T-cell (primary cell): ENCODE data around the gene FCGR2B. TPM values are rescaled to one million over a fixed set of nuclear protein-coding genes. Genes with fewer than 3 reads are reported as not detected.
A peak's percentile ranks its signal among the peaks of the same experiment; 100 is the strongest.
"Not testable (repeated sequence)": the region's sequence is repeated elsewhere in the genome, so short reads cannot be mapped to it uniquely, and the experiment has no call there.

Experiments
- ATAC-seq, 4 experiments: fragments of 200-7000 bp in 3 of 4; fragments of 150-1000 bp in 1 of 4; cut with Tn5 transposase; replicated peaks in 1 of 4; 1 replicate in 3 of 4; 2 replicates in 1 of 4; pipeline ENCODE4 v1.10.0; 2021; ENCODE audit warnings: moderate library complexity in 3 of 4, mild to moderate bottlenecking in 2 of 4, moderate number of reproducible peaks in 1 of 4
- CTCF ChIA-PET, 2 donors: fragments of 300-600 bp; sonication (Branson Sonifier 250); formaldehyde crosslinking; loops; one replicate each; lab custom pipeline; 2022; ENCODE audit warnings: antibody characterized with exemption in 2 of 2; lab: Charles Lee
- POLR2A ChIA-PET, 2 donors: fragments of 300-600 bp; sonication (Branson Sonifier 250); formaldehyde crosslinking; loops; one replicate each; lab custom pipeline; 2022; ENCODE audit warnings: antibody characterized with exemption in 2 of 2; lab: Charles Lee
- DNase-seq, 35 experiments: peaks; one replicate each; pipeline versions ENCODE4 v3.0.0 to v3.0.0-alpha.2; 2013 to 2023
- H3K27ac ChIP-seq: one replicate; pipeline ENCODE4 v1.5.1; 2013; ENCODE audit warnings: low read length
- H3K27me3 ChIP-seq, 2 experiments: replicated peaks in 1 of 2; 1 replicate in 1 of 2; 2 replicates in 1 of 2; pipeline versions ENCODE4 v1.6.1 to v1.7.0; 2013; ENCODE audit warnings: low read length in 1 of 2, mixed read lengths in 1 of 2; ENCODE audit not compliant: control insufficient read depth in 2 of 2, insufficient read depth in 2 of 2; ENCODE audit errors: extremely low read depth in 1 of 2
- H3K36me3 ChIP-seq, 2 donors: 1 replicate in 1 of 2; 2 replicates in 1 of 2; pipeline versions ENCODE4 v1.6.1 to v1.7.0; 2013; ENCODE audit warnings: low read length in 1 of 2; ENCODE audit not compliant: control insufficient read depth in 2 of 2, insufficient read depth in 1 of 2; ENCODE audit errors: extremely low read depth in 1 of 2
- H3K4me1 ChIP-seq, 2 experiments: 1 replicate in 1 of 2; 2 replicates in 1 of 2; pipeline versions ENCODE4 v1.6.1 to v1.7.0; 2013; ENCODE audit warnings: low read length in 2 of 2, mixed read lengths in 1 of 2; ENCODE audit not compliant: insufficient read depth in 2 of 2, control insufficient read depth in 1 of 2; ENCODE audit errors: extremely low read depth in 1 of 2
- H3K4me3 ChIP-seq, 2 donors: 1 replicate in 1 of 2; 2 replicates in 1 of 2; pipeline versions ENCODE4 v1.5.1 to v1.7.0; 2013; ENCODE audit warnings: mild to moderate bottlenecking in 2 of 2, low read length in 1 of 2, moderate library complexity in 1 of 2; ENCODE audit not compliant: control insufficient read depth in 1 of 2; ENCODE audit errors: extremely low read depth in 1 of 2
- H3K9me3 ChIP-seq: 2 replicates; pipeline ENCODE4 v1.7.0; 2013
- H3K27ac Mint-ChIP-seq, 2 donors: one replicate each; pipeline ENCODE4 v1.8.0; 2020 to 2021; ENCODE audit warnings: mild to moderate bottlenecking in 2 of 2, mixed read lengths in 2 of 2
- H3K27me3 Mint-ChIP-seq, 2 donors: one replicate each; pipeline ENCODE4 v1.8.0; 2021 to 2022; ENCODE audit warnings: mixed read lengths in 2 of 2
- H3K36me3 Mint-ChIP-seq: one replicate; pipeline ENCODE4 v1.8.0; 2021; ENCODE audit warnings: mixed read lengths
- H3K4me1 Mint-ChIP-seq, 3 donors: one replicate each; pipeline ENCODE4 v1.8.0; 2020 to 2022; ENCODE audit warnings: mixed read lengths in 3 of 3, mild to moderate bottlenecking in 1 of 3
- H3K4me3 Mint-ChIP-seq, 3 donors: one replicate each; pipeline ENCODE4 v1.8.0; 2020 to 2022; ENCODE audit warnings: mild to moderate bottlenecking in 3 of 3, mixed read lengths in 3 of 3, moderate library complexity in 3 of 3
- H3K9me3 Mint-ChIP-seq, 3 donors: one replicate each; pipeline ENCODE4 v1.8.0; 2020 to 2022; ENCODE audit warnings: mixed read lengths in 3 of 3
- WGBS: methylation state at CpG from one replicate; pipeline ENCODE4 v1.1.5; 2013; ENCODE audit warnings: missing lambda C conversion rate; ENCODE audit not compliant: insufficient coverage; 5-methylcytosine and 5-hydroxymethylcytosine counted together
- total RNA-seq, 35 experiments: library from RNA in 6 of 35; stranded (reverse) in 6 of 35; fragments of 120-200 nt in 1 of 35; gene quantifications; one replicate each; pipeline versions ENCODE4 v1.2.1 to v1.2.4 and lab custom pipeline; 2013 to 2026

FCGR2B gene
- total RNA-seq, 5 donors from 2014 or later (not counting 1 experiment from before 2014, with no cell fraction given), result 0.80 to 3.9 (median 1.7) TPM

DNA sequence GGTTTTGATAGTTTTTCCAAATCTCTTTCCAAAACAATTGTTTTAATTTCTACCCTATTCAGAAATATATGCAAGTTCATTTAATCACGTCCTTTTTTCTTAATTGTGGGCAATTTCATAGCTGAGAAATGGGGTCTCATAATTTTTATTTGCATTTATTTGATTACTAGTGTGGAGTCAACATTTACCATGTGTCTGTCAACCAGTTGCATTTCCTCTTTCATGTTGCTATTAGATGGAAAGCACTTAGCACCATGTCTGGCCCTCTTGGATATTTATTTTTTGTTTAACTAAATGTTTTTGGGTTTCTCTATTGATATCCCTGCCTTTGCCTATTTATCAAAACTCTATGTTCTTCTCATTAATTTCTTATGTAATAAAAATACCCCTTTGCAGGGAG, 18.1 kb upstream of the FCGR2B start:
- H3K27me3 ChIP-seq, ATAC-seq, DNase-seq, H3K4me3 ChIP-seq, H3K36me3 Mint-ChIP-seq, H3K4me3 Mint-ChIP-seq, H3K27ac Mint-ChIP-seq, H3K36me3 ChIP-seq, H3K4me1 ChIP-seq, H3K9me3 Mint-ChIP-seq, H3K9me3 ChIP-seq, H3K27ac ChIP-seq, POLR2A ChIA-PET: not testable (repeated sequence)
- WGBS, result no CpG with 5 or more reads among the region's 1 CpG
- CTCF ChIA-PET, result interaction anchor here in 1 of 2 donors (1.2 kb wide), 1 partner anchor 94 kb away, joined by 3 read pairs; no protein-coding TSS in a partner anchor
- H3K27me3 Mint-ChIP-seq, result peaks cover 5 to 17% of the 10 kb centered on the region in 2 donors
- peaks cover 2 to 17% (median 15%) of the 10 kb centered on the region in 3 donors for H3K4me1 Mint-ChIP-seq

GRCh38 chr1:161647507-161648360, 15.2 kb upstream of the FCGR2B start:
- 80% methylated on average over 7 of the region's 13 CpGs for WGBS
- H3K4me3 ChIP-seq, H3K36me3 ChIP-seq, H3K36me3 Mint-ChIP-seq, H3K27me3 ChIP-seq, H3K4me1 ChIP-seq, POLR2A ChIA-PET, H3K27ac Mint-ChIP-seq, H3K9me3 Mint-ChIP-seq, H3K4me3 Mint-ChIP-seq, H3K4me1 Mint-ChIP-seq, H3K27ac ChIP-seq, H3K9me3 ChIP-seq: not testable (repeated sequence)
- peaks cover 5 to 17% of the 10 kb centered on the region in 2 donors for H3K27me3 Mint-ChIP-seq
- peak in 2 of 4 experiments; percentile 54 to 78 for ATAC-seq
- CTCF ChIA-PET, result interaction anchor here (0.6 to 0.8 kb wide), 6 partner anchors 90 to 473 kb away, joined by 3 to 4 read pairs (median 3); no protein-coding TSS in a partner anchor
- peak in 1 of 35 experiments; percentile 38 for DNase-seq

DNA sequence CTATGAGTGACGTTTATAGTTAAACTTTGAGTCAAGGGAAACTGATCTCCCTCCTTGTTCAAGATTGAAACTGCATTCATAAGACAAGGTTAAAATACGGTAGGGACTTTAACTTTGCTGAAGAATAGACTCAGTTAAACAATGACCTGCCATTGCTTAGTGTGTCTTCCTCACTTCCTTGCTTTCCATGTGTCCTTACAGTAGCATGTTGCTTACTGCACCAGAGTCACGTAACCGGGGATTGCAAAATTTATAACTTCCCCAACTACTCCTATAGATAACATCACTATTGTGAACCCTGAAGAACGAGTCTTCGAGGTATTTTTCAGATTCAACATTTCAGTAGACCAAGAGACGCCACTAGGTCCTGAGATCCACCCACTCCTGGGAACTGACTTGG, 9.4 kb upstream of the FCGR2B start:
- not testable (repeated sequence) for ATAC-seq, H3K36me3 Mint-ChIP-seq

GRCh38 chr1:161653971-161654370, 9.0 kb upstream of the FCGR2B start:
- DNase-seq, H3K36me3 ChIP-seq, H3K27ac Mint-ChIP-seq, H3K4me1 Mint-ChIP-seq, ATAC-seq, H3K36me3 Mint-ChIP-seq, H3K4me3 Mint-ChIP-seq, H3K9me3 ChIP-seq, H3K27ac ChIP-seq, H3K4me1 ChIP-seq, H3K27me3 Mint-ChIP-seq, CTCF ChIA-PET, H3K4me3 ChIP-seq, H3K27me3 ChIP-seq, POLR2A ChIA-PET, H3K9me3 Mint-ChIP-seq: not testable (repeated sequence)
- WGBS, result no CpG with 5 or more reads among the region's 6 CpGs

More for the DNA sequence above, 9.4 kb upstream of the FCGR2B start:
- H3K4me1 Mint-ChIP-seq, H3K27ac ChIP-seq, POLR2A ChIA-PET, H3K9me3 ChIP-seq, H3K27me3 ChIP-seq, DNase-seq, H3K4me1 ChIP-seq, H3K27ac Mint-ChIP-seq, H3K36me3 ChIP-seq, H3K4me3 Mint-ChIP-seq, H3K4me3 ChIP-seq, CTCF ChIA-PET, H3K27me3 Mint-ChIP-seq, H3K9me3 Mint-ChIP-seq: not testable (repeated sequence)
- no CpG with 5 or more reads among the region's 7 CpGs for WGBS

DNA sequence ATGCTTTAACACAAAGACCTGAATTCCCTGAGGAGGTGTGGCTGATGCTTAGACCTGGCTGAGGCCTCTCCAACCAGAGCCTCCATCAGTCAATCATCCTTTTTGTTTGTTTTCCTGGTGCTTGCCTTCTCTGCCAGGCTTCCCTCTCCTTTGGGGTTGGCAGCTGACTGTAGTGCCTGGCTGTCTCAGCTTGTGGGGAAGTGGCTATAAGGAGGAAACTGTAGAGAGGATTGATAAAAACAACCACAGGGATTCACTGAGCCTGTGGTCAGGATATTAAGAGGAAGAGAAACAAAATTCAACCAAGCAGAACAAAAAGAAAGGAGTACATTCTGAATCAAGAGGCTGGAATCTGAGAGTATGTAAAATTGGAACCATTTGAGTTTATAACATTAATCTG, 4.4 kb upstream of the FCGR2B start:
- H3K9me3 ChIP-seq, ATAC-seq, POLR2A ChIA-PET, H3K27me3 Mint-ChIP-seq, H3K27ac Mint-ChIP-seq, H3K36me3 ChIP-seq, H3K4me3 Mint-ChIP-seq, DNase-seq, H3K9me3 Mint-ChIP-seq, H3K27ac ChIP-seq, CTCF ChIA-PET, H3K27me3 ChIP-seq, H3K36me3 Mint-ChIP-seq, H3K4me1 Mint-ChIP-seq, H3K4me1 ChIP-seq, H3K4me3 ChIP-seq: not testable (repeated sequence)

- H3K4me1 Mint-ChIP-seq, POLR2A ChIA-PET, H3K4me1 ChIP-seq, H3K4me3 ChIP-seq, H3K27ac Mint-ChIP-seq, H3K9me3 ChIP-seq, H3K27me3 Mint-ChIP-seq, H3K4me3 Mint-ChIP-seq, H3K27ac ChIP-seq, H3K9me3 Mint-ChIP-seq, H3K36me3 Mint-ChIP-seq, H3K27me3 ChIP-seq, CTCF ChIA-PET, H3K36me3 ChIP-seq: not testable (repeated sequence)
- ATAC-seq (peak in 3 of 4 experiments; percentile 35 to 79 (median 43)), DNase-seq (peak in 1 of 35 experiments; percentile 8)
- no CpG with 5 or more reads among the region's 9 CpGs for WGBS
Observed at GRCh38 chr1:161661660-161662311, 1.2 kb upstream of the FCGR2B start.
